Measurements from ENCODE around the gene GRK2. TPM values are rescaled to one million over a fixed set of nuclear protein-coding genes. Genes with fewer than 3 reads are reported as not detected.

The GRK2 gene
- total RNA-seq, 4 donors from 2014 or later: 40.2 to 79.8 (median 68.4) TPM

- peaks cover 31 to 49% of the 10 kb centered on the region in 2 donors for H3K4me1 ChIP-seq
- ATAC-seq (no peak), DNase-seq (no peak)
- H3K27ac ChIP-seq: peak overlapping the region in 2 of 4 donors; percentile 20 to 89
- intact Hi-C loops (cut with DNase I; ENCODE audit: low total_unique reads): no loop called here
- H3K36me3 ChIP-seq: peaks cover 0 to 70% of the 10 kb centered on the region in 2 donors
- in situ Hi-C loops (cut with MboI; ENCODE audit: low sequenced_read_pairs in 4 of 4): no loop called here
- H3K4me3 ChIP-seq: no peak overlapping the region
- no peaks in the 10 kb centered on the region for H3K9me3 ChIP-seq
- no peaks in the 10 kb centered on the region for H3K27me3 ChIP-seq
- TF ChIP-seq POLR2A (IDR thresholded peaks at IDR 0.05): no peak
- TF ChIP-seq, protein P1, sequence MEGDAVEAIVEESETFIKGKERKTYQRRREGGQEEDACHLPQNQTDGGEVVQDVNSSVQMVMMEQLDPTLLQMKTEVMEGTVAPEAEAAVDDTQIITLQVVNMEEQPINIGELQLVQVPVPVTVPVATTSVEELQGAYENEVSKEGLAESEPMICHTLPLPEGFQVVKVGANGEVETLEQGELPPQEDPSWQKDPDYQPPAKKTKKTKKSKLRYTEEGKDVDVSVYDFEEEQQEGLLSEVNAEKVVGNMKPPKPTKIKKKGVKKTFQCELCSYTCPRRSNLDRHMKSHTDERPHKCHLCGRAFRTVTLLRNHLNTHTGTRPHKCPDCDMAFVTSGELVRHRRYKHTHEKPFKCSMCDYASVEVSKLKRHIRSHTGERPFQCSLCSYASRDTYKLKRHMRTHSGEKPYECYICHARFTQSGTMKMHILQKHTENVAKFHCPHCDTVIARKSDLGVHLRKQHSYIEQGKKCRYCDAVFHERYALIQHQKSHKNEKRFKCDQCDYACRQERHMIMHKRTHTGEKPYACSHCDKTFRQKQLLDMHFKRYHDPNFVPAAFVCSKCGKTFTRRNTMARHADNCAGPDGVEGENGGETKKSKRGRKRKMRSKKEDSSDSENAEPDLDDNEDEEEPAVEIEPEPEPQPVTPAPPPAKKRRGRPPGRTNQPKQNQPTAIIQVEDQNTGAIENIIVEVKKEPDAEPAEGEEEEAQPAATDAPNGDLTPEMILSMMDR (IDR thresholded peaks at IDR 0.05 in 4 of 5, conservative IDR thresholded peaks at IDR 0.05 in 1 of 5): no peak
These were observed 21.2 kb upstream of the GRK2 start for GRCh38 chr11:67245046-67245445.

DNA sequence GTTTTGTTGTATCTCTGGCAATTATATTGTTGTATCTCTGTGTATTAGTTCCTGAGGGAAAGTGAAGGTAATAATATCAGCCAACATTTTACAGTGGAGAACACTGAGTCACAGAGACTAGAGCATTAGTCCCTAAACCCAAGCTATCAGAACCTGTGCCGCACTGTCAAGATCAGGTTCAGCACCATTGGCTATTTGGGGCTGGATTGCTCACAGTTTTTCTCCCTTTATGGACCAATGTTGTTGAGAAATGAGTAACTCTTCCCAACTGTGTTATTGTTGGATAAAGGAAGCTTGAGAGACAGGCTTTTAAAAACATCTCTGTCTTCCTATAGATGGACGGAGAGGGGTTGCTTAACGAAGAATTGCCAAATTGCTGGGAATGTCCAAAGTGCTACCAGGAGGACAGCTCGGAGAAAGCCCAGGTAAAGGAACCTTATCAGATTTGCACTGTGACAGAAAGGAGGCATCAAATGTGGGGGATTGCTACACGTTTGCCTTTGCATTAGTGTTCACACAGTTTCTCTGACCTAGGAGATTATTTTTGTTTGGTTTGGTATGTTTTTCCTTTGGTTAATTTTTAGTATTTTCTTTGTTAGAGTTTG, 18.2 kb upstream of the GRK2 start:
- in situ Hi-C loops (cut with MboI; ENCODE audit: low sequenced_read_pairs in 4 of 4): no loop called here
- ATAC-seq (no peak), DNase-seq (no peak)
- Histone ChIP-seq H3K9me3 (no peaks in the 10 kb centered on the region), H3K27me3 (no peaks in the 10 kb centered on the region), H3K4me3 (no peak overlapping the region), H3K36me3 (peaks cover 0 to 97% of the 10 kb centered on the region in 2 donors), H3K27ac (peak overlapping the region; percentile 20 to 72 (median 58)), H3K4me1 (peaks cover 9 to 28% of the 10 kb centered on the region in 2 donors)
- TF ChIP-seq, protein P1 (IDR thresholded peaks at IDR 0.05 in 4 of 5, conservative IDR thresholded peaks at IDR 0.05 in 1 of 5): no peak
- intact Hi-C loops (cut with DNase I; ENCODE audit: low total_unique reads): no loop called here

DNA sequence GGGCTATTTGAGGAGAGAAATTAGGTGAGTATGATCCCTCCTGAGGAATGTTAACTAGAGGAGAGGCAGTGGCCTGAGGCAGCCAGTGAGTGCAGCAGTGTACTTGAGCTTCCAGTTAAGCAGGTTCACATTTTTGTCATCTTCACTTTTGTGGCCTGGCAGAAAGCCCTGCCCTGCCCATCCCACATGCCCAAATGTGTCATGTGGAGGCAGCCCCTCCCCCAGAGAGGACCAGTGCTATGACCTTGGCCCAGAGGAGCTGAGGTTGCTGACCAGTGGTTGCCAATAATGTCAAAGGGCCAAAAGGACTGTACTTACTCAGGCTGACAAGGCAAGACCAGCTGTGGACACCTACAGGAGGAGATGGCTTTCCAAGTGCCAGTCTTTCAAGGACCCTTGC, 17.6 kb upstream of the GRK2 start:
- peaks cover 0 to 97% of the 10 kb centered on the region in 2 donors for H3K36me3 ChIP-seq
- H3K4me3 ChIP-seq: no peak overlapping the region
- DNase-seq (peak; percentile 76 to 89), ATAC-seq (peak; percentile 86 to 91)
- H3K27me3 ChIP-seq: no peaks in the 10 kb centered on the region
- in situ Hi-C loops (cut with MboI; ENCODE audit: low sequenced_read_pairs in 4 of 4) (no loop called here), intact Hi-C loops (cut with DNase I; ENCODE audit: low total_unique reads) (no loop called here)
- H3K4me1 ChIP-seq: peaks cover 9 to 25% of the 10 kb centered on the region in 2 donors
- peak overlapping the region; percentile 20 to 72 (median 58) for H3K27ac ChIP-seq
- TF ChIP-seq POLR2A (IDR thresholded peaks at IDR 0.05): no peak
- TF ChIP-seq, protein P1 (IDR thresholded peaks at IDR 0.05 in 4 of 5, conservative IDR thresholded peaks at IDR 0.05 in 1 of 5): no peak
- no peaks in the 10 kb centered on the region for H3K9me3 ChIP-seq

- ATAC-seq: no peak
- H3K27ac ChIP-seq: peak overlapping the region in 1 of 4 donors; percentile 72
These were observed 15.9 kb upstream of the GRK2 start for GRCh38 chr11:67250059-67251043.

More at GRCh38 chr11:67250059-67251043, 15.9 kb upstream of the GRK2 start:
- in situ Hi-C loops (cut with MboI; ENCODE audit: low sequenced_read_pairs in 4 of 4) (no loop called here), intact Hi-C loops (cut with DNase I; ENCODE audit: low total_unique reads) (no loop called here)
- Histone ChIP-seq H3K4me1 (peaks cover 9 to 18% of the 10 kb centered on the region in 2 donors), H3K9me3 (no peaks in the 10 kb centered on the region), H3K4me3 (no peak overlapping the region), H3K36me3 (peaks cover 0 to 97% of the 10 kb centered on the region in 2 donors), H3K27me3 (no peaks in the 10 kb centered on the region)
- DNase-seq: no peak
- TF ChIP-seq POLR2A (IDR thresholded peaks at IDR 0.05): no peak
- TF ChIP-seq, protein P1 (IDR thresholded peaks at IDR 0.05 in 4 of 5, conservative IDR thresholded peaks at IDR 0.05 in 1 of 5): no peak

All from gastrocnemius medialis (tissue), 4 donors.